ENCODE data around the gene FAHD1. TPM values are rescaled to one million over a fixed set of nuclear protein-coding genes. Genes with fewer than 3 reads are reported as not detected.
A peak's percentile ranks its signal among the peaks of the same experiment; 100 is the strongest.

Gene FAHD1
- total RNA-seq, 1 donor from 2014 or later = 16.1 TPM

DNA sequence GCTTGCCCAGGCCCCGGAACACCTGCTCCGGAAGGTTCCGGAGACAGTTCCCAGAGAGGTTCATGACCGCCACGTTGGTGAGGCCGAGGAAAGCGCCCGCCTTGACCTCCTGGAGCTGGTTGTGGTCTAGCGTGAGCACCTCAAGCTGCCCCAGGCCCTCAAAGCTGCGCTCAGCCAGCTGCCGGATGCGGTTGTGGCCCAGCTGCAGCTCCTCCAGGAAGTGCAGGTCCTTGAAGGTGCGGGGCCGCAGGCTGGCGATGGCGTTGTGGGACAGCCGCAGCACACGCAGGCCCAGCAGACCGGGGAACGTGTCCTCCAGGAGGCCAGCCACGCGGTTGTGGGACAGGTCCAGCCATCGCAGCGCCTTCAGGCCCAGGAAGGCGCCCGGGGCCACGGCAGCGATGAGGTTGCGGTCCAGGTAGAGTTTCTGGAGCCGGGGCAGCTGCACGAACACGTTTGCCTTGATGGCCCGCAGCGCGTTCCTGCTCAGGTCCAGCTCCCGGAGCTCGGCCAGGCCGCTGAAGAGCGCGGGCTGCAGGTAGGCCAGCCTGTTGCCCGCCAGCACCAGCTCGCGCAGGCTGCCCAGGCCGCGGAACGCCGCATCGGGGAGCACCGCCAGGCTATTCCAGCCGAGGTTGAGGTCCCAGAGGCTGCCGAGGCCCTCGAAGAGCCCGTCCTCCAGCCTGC is 35.6 kb upstream of the FAHD1 start:
- intact Hi-C loops (cut with DNase I) = no loop called here
- Histone ChIP-seq H3K36me3 (peaks cover 37% of the 10 kb centered on the region), H3K4me3 (no peak overlapping the region), H3K4me1 (no peaks in the 10 kb centered on the region), H3K27ac (no peak overlapping the region), H3K27me3 (ENCODE audit: low read depth) (no peaks in the 10 kb centered on the region), H3K9me3 (no peaks in the 10 kb centered on the region)
- peak; percentile 40 for DNase-seq
- TF ChIP-seq, protein P1, sequence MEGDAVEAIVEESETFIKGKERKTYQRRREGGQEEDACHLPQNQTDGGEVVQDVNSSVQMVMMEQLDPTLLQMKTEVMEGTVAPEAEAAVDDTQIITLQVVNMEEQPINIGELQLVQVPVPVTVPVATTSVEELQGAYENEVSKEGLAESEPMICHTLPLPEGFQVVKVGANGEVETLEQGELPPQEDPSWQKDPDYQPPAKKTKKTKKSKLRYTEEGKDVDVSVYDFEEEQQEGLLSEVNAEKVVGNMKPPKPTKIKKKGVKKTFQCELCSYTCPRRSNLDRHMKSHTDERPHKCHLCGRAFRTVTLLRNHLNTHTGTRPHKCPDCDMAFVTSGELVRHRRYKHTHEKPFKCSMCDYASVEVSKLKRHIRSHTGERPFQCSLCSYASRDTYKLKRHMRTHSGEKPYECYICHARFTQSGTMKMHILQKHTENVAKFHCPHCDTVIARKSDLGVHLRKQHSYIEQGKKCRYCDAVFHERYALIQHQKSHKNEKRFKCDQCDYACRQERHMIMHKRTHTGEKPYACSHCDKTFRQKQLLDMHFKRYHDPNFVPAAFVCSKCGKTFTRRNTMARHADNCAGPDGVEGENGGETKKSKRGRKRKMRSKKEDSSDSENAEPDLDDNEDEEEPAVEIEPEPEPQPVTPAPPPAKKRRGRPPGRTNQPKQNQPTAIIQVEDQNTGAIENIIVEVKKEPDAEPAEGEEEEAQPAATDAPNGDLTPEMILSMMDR (IDR thresholded peaks at IDR 0.05) = no peak
- no peak for ATAC-seq

GRCh38 chr16:1791943-1792812 is 34.8 kb upstream of the FAHD1 start:
- no peak overlapping the region for H3K4me3 ChIP-seq
- intact Hi-C loops (cut with DNase I) = no loop called here
- H3K4me1 ChIP-seq = no peaks in the 10 kb centered on the region
- H3K36me3 ChIP-seq = peaks cover 29% of the 10 kb centered on the region
- peak; percentile 43 for DNase-seq
- no peaks in the 10 kb centered on the region for H3K27me3 ChIP-seq (ENCODE audit: low read depth)
- H3K9me3 ChIP-seq = no peaks in the 10 kb centered on the region
- H3K27ac ChIP-seq = no peak overlapping the region
- no peak for ATAC-seq
- TF ChIP-seq, protein P1 (IDR thresholded peaks at IDR 0.05) = no peak

GRCh38 chr16:1792836-1793577 is 34.0 kb upstream of the FAHD1 start:
- DNase-seq = peak; percentile 43
- peaks cover 21% of the 10 kb centered on the region for H3K36me3 ChIP-seq
- H3K4me1 ChIP-seq = no peaks in the 10 kb centered on the region
- intact Hi-C loops (cut with DNase I) = no loop called here
- peak in 1 of 2 donors; percentile 1 for ATAC-seq
- TF ChIP-seq, protein P1 (IDR thresholded peaks at IDR 0.05) = no peak
- H3K27ac ChIP-seq = no peak overlapping the region
- H3K4me3 ChIP-seq = peak overlapping the region; percentile 39
- no peaks in the 10 kb centered on the region for H3K27me3 ChIP-seq (ENCODE audit: low read depth)
- peaks cover 6% of the 10 kb centered on the region for H3K9me3 ChIP-seq

- ATAC-seq (peak; percentile 75 to 89), DNase-seq (peak; percentile 58)
- H3K36me3 ChIP-seq = peaks cover 14% of the 10 kb centered on the region
- no peaks in the 10 kb centered on the region for H3K4me1 ChIP-seq
- TF ChIP-seq, protein P1 (IDR thresholded peaks at IDR 0.05) = no peak
- peak within 1 kb of the TSS; percentile 58 for H3K27ac ChIP-seq
- H3K4me3 ChIP-seq = peak within 1 kb of the TSS; percentile 39
- no peaks in the 10 kb centered on the region for H3K27me3 ChIP-seq (ENCODE audit: low read depth)
- H3K9me3 ChIP-seq = peaks cover 6% of the 10 kb centered on the region
- intact Hi-C loops (cut with DNase I) = no loop called here
Observed at GRCh38 chr16:1793578-1794220, 33.3 kb upstream of the FAHD1 start, which contains the start of gene IGFALS. Gene IGFALS, minus strand, starts transcription at chr16:1793705. Its CDS starts 53 bp downstream, at chr16:1793652.

All from lower lobe of right lung (tissue), 2 donors.